OCI-LY7 (cell line): ENCODE data around the gene TMIGD2.

Experiments used
- EZH2phosphoT487 ChIP-seq: fragments of 200-600 bp; sonication (generic); IDR thresholded peaks from 2 replicates; pipeline ENCODE4 v1.6.1; 2018; ENCODE audit warnings: low read depth, borderline replicate concordance, mild to moderate bottlenecking, mixed run types, antibody characterized with exemption, low read length, moderate library complexity, mixed read lengths
- TF ChIP-seq, protein P1 (sequence below): fragments of 200-600 bp; sonication (generic); conservative IDR thresholded peaks from 2 replicates; pipeline ENCODE4 v1.5.1; 2014; ENCODE audit warnings: mild to moderate bottlenecking, antibody characterized with exemption, low read length, moderate library complexity, mixed read lengths

DNA sequence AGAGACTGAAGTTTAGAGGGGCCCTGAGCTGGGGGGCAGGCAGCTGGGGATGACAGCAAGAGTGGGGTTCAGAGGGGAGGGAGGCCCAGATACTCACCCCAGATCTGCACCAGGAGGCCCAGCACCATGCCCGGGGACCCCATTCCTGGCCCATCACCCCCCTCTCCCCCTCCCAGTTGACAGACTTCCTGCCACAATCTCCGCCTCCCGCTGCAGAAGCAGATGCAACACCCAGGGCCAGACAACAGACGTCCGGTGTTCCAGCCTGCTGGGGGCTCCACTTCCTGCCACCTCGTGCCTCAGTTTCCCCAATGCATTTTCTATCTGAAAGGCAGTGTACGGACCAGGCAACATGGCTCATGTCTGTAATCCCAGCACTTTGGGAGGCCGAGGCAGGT is at the start of gene TMIGD2:
- TF ChIP-seq, protein P1, sequence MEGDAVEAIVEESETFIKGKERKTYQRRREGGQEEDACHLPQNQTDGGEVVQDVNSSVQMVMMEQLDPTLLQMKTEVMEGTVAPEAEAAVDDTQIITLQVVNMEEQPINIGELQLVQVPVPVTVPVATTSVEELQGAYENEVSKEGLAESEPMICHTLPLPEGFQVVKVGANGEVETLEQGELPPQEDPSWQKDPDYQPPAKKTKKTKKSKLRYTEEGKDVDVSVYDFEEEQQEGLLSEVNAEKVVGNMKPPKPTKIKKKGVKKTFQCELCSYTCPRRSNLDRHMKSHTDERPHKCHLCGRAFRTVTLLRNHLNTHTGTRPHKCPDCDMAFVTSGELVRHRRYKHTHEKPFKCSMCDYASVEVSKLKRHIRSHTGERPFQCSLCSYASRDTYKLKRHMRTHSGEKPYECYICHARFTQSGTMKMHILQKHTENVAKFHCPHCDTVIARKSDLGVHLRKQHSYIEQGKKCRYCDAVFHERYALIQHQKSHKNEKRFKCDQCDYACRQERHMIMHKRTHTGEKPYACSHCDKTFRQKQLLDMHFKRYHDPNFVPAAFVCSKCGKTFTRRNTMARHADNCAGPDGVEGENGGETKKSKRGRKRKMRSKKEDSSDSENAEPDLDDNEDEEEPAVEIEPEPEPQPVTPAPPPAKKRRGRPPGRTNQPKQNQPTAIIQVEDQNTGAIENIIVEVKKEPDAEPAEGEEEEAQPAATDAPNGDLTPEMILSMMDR: no peak
- TF ChIP-seq EZH2phosphoT487: no peak
